ENCODE measurements around the gene ZNF468.

The ZNF468 gene

GRCh38 chr19:52789440-52789839 lies 68.0 kb downstream of the ZNF468 start:
- TF ChIP-seq JUND (IDR thresholded peaks at IDR 0.05; ENCODE audit: low read depth), result no peak
- DNase-seq (ENCODE audit: low read depth in 1 of 2, low spot score in 1 of 2), result no peak

More at GRCh38 chr19:52789440-52789839, 68.0 kb downstream of the ZNF468 start:
- in situ Hi-C loops (cut with HindIII; ENCODE audit: low pct_unique_long_range_greater_than_20kb, low sequenced_read_pairs), result no loop called here

Measured in T47D (cell line).